ENCODE data around the gene MGMT. TPM values are rescaled to one million over a fixed set of nuclear protein-coding genes. Genes with fewer than 3 reads are reported as not detected.

MGMT gene
- total RNA-seq, 4 donors from 2014 or later = 16.5 to 37.5 (median 32.1) TPM

DNA sequence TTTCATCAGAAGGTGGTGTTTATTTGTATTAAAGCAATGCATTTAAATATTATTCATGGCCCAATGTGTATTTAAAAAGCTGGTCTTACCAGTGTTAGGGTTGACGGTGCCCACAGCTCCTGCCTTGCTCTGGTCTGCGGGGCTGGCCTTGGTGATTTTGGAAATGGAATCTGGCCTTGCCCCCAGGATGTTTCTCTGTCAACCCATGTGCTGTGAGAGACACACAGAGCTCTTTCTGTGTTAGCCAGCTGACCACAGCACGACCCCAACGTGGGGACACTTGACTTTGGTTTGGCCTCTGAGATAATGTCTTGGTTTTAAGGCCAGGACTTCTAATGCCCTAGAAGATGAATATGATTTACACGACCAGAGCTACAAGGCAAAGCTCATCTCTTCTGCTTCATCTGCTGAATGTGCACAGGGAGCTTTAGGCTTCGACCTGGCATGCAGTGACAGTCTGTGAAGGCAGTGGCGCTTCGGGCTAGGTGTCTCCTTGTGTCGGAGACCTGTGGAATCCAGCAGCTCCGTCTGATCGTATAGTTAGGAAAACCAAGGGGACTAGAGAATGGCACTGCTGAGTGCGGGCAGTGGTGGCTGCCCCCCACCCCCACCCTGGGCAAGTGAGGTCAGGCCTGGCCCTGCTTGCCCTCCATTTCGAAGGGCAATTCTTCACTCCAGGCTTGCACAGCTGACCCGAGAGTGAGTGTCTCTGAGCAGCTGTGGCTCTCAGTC, 250.9 kb downstream of the MGMT start:
- Histone ChIP-seq H3K27me3 (no peaks in the 10 kb centered on the region), H3K36me3 (peaks cover 0 to 14% of the 10 kb centered on the region in 2 donors), H3K27ac (no peak overlapping the region), H3K4me3 (no peak overlapping the region), H3K4me1 (no peaks in the 10 kb centered on the region), H3K9me3 (peaks cover 0 to 7% (median 0%) of the 10 kb centered on the region in 3 donors)
- no peak for TF ChIP-seq EP300 (IDR thresholded peaks at IDR 0.05)
- TF ChIP-seq, protein P1, sequence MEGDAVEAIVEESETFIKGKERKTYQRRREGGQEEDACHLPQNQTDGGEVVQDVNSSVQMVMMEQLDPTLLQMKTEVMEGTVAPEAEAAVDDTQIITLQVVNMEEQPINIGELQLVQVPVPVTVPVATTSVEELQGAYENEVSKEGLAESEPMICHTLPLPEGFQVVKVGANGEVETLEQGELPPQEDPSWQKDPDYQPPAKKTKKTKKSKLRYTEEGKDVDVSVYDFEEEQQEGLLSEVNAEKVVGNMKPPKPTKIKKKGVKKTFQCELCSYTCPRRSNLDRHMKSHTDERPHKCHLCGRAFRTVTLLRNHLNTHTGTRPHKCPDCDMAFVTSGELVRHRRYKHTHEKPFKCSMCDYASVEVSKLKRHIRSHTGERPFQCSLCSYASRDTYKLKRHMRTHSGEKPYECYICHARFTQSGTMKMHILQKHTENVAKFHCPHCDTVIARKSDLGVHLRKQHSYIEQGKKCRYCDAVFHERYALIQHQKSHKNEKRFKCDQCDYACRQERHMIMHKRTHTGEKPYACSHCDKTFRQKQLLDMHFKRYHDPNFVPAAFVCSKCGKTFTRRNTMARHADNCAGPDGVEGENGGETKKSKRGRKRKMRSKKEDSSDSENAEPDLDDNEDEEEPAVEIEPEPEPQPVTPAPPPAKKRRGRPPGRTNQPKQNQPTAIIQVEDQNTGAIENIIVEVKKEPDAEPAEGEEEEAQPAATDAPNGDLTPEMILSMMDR (IDR thresholded peaks at IDR 0.05) = no peak
- no peak for TF ChIP-seq POLR2A (IDR thresholded peaks at IDR 0.05)
- TF ChIP-seq POLR2AphosphoS5 (IDR thresholded peaks at IDR 0.05) = no peak
- ATAC-seq = no peak
- WGBS, 2 donors (ENCODE audit: low coverage in 1 of 2) = 74 to 80% methylated on average over 2 to 4 of the region's 14 CpGs

DNA sequence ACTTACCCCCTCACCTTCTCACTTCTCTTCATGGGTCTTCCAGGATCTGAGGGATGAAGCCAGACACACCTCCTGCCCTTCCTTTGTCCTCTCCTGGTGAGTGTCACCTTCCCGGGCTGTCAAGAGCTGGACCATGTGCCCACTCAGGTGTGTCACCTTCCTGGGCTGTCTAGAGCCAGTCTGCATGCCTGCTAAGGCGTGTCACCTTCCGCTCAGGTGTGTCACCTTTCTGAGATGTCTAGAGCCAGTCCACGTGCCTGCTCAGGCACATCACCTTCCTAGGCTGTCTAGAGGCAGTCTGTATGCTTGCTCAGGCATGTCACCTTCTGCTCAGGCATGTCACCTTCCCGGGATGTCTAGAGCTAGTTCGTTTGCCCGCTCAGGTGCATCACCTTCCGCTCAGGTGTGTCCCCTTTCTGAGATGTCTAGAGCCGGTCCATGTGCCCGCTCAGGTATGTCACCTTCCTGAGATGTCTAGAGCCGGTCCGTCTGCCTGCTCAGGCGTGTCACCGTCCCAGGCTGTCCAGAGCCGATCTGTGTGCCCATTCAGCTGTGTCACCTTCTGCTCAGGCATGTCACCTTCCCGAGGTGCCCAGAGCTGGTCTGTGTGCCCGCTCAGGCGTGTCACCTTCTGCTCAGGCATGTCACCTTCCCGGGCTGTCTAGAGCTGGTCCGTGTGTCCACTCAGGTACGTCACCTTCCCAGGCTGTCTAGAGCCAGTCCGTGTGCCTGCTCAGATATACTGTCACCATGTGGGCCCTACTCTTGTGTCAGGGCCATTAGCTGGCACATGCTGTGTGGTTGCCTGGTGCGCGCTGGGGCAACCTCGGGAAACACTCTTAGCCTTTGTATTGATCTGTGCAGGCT, 251.7 kb downstream of the MGMT start:
- no peaks in the 10 kb centered on the region for H3K4me1 ChIP-seq
- H3K27ac ChIP-seq = no peak overlapping the region
- TF ChIP-seq EP300 (IDR thresholded peaks at IDR 0.05) = no peak
- TF ChIP-seq, protein P1 (IDR thresholded peaks at IDR 0.05) = no peak
- no peak for TF ChIP-seq POLR2AphosphoS5 (IDR thresholded peaks at IDR 0.05)
- TF ChIP-seq POLR2A (IDR thresholded peaks at IDR 0.05) = no peak
- H3K36me3 ChIP-seq = peaks cover 0 to 12% of the 10 kb centered on the region in 2 donors
- no peak overlapping the region for H3K4me3 ChIP-seq
- WGBS, 2 donors (ENCODE audit: low coverage in 1 of 2) = 93% methylated on average over 12 of the region's 25 CpGs; no CpG with 5 or more reads in 1 of the 2 donors
- H3K27me3 ChIP-seq = no peaks in the 10 kb centered on the region
- ATAC-seq = no peak
- H3K9me3 ChIP-seq = peaks cover 0 to 7% (median 0%) of the 10 kb centered on the region in 3 donors

GRCh38 chr10:129719415-129719739, 252.3 kb downstream of the MGMT start:
- WGBS, 2 donors (ENCODE audit: low coverage in 1 of 2) = 88% methylated on average over 9 of the region's 9 CpGs; no CpG with 5 or more reads in 1 of the 2 donors
- Histone ChIP-seq H3K4me3 (no peak overlapping the region), H3K36me3 (peaks cover 0 to 8% of the 10 kb centered on the region in 2 donors), H3K9me3 (peaks cover 0 to 7% (median 0%) of the 10 kb centered on the region in 3 donors), H3K27ac (no peak overlapping the region), H3K27me3 (no peaks in the 10 kb centered on the region), H3K4me1 (no peaks in the 10 kb centered on the region)
- TF ChIP-seq POLR2AphosphoS5 (IDR thresholded peaks at IDR 0.05) = no peak
- TF ChIP-seq POLR2A (IDR thresholded peaks at IDR 0.05) = no peak
- TF ChIP-seq EP300 (IDR thresholded peaks at IDR 0.05) = no peak
- ATAC-seq = no peak

DNA sequence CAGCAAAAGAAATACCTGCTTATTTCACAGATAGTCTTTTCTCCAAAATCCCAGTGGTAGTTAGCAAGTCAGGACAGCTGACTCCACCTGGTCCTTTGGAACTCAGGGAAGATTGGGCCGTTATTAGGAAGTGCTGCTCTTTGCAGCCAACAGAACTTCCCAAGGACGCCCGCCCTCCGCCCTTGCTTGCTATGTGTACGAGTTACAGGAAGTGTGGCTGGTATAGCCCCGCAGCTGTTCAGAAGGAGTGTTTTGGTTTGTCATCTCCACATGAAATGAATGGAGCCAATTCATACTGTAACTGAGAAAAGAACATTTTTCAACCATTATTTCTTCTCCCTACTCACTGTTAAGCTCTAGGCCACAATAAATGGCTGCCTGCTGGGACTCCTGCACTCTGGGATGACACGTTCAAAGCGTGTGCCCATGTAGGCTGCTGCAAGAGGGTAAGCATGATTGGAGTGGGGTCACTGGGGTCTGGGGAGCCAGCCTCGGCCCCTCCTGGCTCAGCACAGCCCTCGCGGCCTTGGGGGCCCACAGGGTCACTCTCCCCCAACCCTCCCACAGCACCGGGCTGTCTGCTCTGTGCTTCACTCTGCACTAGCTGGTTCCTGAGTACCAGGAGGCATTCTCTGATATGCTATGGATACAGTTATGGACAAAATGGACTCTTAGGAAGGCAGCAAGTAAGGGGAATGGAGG, 253.0 kb downstream of the MGMT start:
- Histone ChIP-seq H3K4me3 (no peak overlapping the region), H3K27me3 (no peaks in the 10 kb centered on the region), H3K27ac (no peak overlapping the region), H3K36me3 (peaks cover 0 to 13% of the 10 kb centered on the region in 2 donors), H3K4me1 (no peaks in the 10 kb centered on the region), H3K9me3 (peaks cover 0 to 7% (median 0%) of the 10 kb centered on the region in 3 donors)
- TF ChIP-seq POLR2AphosphoS5 (IDR thresholded peaks at IDR 0.05) = no peak
- 60 to 61% methylated on average over 6 of the region's 12 CpGs for WGBS, 2 donors (ENCODE audit: low coverage in 1 of 2)
- no peak for ATAC-seq

DNA sequence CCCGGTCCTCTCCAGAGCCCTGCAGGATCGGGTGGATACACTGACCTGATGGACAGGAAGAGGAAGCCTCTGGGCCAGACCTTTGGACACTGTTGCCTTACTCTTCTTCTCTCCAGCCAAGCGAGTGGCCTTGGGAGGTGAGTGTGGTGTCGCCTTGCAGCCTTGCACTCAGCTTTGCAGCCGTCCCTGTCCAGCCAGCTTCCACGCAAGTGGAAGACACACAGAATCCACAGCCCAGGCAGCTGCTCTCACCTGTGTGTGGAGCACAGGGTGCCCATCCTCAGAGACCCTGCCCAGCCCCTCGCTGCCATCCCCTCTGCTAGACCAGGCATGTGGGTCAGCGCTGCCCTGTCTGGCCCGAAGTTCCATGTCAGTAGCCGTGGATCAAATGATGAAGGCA, 258.0 kb downstream of the MGMT start:
- 85% methylated on average over 4 of the region's 10 CpGs; no CpG with 5 or more reads in 1 of the 2 donors for WGBS, 2 donors (ENCODE audit: low coverage in 1 of 2)
- Histone ChIP-seq H3K4me3 (no peak overlapping the region), H3K9me3 (peaks cover 0 to 19% (median 0%) of the 10 kb centered on the region in 3 donors), H3K27me3 (no peaks in the 10 kb centered on the region), H3K4me1 (no peaks in the 10 kb centered on the region), H3K27ac (no peak overlapping the region), H3K36me3 (peaks cover 0 to 26% of the 10 kb centered on the region in 2 donors)
- TF ChIP-seq, protein P1 (IDR thresholded peaks at IDR 0.05) = no peak
- TF ChIP-seq EP300 (IDR thresholded peaks at IDR 0.05) = no peak
- no peak for TF ChIP-seq POLR2AphosphoS5 (IDR thresholded peaks at IDR 0.05)
- TF ChIP-seq POLR2A (IDR thresholded peaks at IDR 0.05) = no peak
- no peak for ATAC-seq
